NCI-H1105 treated with DMSO at 0.1 percent for 48 hours (cell line): ENCODE measurements around the gene DEF6.
A peak's percentile ranks its signal among the peaks of the same experiment; 100 is the strongest.
"Not testable (repeated sequence)": the region's sequence is repeated elsewhere in the genome, so short reads cannot be mapped to it uniquely, and the experiment has no call there.

Experiments
- DNase-seq: peaks from one replicate; lab custom pipeline; 2025; lab: John Stamatoyannopoulos, UW

DEF6 gene

DNA sequence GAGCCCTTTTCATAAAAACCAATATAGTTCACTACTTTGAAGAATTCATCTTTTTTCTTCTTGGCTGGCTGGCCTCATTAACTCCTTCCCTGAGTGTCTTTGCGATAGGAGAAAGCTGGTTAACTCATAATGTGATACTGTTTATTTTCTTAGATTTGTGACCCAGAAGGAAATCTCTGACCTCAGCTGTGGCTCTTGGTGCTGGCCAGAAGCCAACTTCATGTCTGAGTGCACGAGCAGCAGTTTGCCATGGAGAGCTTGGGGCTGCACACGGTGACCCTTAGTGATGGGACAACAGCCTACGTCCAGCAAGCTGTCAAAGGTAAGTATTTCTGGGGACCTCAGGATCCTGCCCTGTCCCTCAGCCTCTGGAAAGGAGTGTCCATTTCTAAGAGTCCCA, 16.7 kb upstream of the DEF6 start:
- DNase-seq, result no peak

DNA sequence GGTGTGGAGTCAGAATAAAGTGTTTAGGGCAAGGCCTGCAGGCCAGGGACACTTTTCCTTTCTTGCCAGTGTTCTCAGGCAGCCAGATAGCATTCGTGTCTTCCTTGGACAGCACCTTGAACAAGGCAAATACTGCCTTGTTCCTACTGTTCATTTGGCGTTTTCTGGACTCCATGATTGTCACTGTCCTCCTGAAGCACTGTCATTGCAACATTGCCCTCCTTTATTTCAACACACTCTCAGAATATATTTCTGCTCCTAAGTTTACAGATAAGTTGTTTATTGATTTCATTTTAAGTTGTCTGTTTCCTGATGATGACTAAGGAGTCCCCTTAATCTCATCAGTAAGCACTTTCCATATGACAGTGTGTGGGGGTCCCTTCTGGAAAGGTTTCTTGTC, 15.1 kb upstream of the DEF6 start:
- no peak for DNase-seq

DNA sequence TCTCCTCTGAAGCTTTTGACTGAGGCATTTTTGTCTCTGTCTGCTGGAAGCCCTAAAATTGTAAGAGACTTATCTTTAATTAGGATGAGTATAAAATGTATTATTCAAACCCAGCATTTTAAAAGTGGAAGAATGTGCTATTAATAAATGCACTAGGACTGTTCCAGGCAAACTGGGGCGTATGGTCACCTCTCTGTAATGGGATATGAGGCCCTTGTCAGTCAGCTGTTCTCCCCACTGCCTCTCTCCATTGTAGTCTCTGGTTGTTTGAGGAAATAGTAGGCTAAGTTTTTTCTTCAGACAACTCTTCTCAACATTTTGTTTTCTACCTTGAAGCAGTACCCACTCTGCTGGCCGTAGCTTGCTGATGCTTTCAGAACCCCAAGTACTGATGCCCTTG, 14.3 kb upstream of the DEF6 start:
- no peak for DNase-seq

- no peak for DNase-seq
These were observed 9.8 kb upstream of the DEF6 start for GRCh38 chr6:35287671-35288396.

- DNase-seq, result no peak
These were observed 8.8 kb upstream of the DEF6 start for GRCh38 chr6:35288834-35289233.

GRCh38 chr6:35291491-35291890, 6.1 kb upstream of the DEF6 start:
- no peak for DNase-seq

DNA sequence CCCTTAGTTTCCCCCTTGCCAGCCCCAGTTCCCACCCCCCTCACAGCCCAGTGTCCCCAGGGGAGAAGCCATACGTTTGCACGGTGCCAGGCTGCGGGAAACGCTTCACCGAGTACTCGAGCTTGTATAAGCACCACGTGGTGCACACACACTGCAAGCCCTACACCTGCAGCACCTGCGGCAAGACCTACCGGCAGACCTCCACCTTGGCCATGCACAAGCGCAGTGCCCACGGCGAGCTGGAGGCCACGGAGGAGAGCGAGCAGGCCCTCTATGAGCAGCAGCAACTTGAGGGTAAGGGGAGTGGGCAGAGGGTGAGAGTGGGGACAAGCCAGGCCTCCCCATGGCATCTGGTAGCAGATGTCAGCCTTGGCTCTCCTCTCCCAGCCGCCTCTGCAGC, 5.1 kb upstream of the DEF6 start:
- DNase-seq, result no peak

DNA sequence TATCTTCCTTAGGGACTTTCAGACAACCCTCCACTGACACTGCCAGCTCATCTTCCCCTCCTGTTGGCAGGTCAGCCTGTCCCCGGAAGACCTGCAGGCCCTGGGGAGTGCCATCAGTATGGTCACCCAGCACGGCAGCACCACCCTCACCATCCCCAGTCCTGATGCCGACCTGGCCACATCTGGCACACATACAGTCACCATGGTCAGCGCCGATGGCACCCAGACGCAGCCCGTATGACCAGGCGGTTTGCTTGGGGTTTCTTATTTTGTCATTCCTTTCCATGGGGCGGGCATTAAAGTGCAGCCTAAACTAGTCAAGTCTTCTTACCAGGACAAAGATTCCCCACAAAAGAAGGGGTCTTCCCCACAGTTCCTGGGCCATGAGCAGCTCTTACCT, 3.9 kb upstream of the DEF6 start:
- DNase-seq, result no peak

GRCh38 chr6:35294308-35294945, 3.2 kb upstream of the DEF6 start:
- DNase-seq, result peak; percentile 72

DNA sequence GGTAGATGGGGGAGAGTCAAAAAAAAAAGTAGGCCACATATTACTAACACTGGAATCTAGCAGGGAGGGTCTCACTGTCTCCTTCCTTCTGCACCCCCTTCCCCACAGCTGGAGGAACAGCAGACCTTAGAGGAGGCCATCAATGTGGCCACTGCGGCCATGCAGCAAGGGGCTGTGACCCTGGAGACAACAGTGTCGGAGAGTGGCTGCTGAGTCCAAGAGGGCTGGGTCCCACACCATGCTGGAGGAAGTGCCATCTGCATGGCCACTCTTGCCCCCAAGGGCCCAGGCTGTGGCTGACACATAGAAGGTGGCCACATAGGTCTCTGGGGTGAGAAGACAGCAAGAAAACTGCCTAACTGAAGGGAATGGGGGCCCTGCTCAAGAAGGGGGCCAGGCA, 2.6 kb upstream of the DEF6 start:
- DNase-seq, result no peak

DNA sequence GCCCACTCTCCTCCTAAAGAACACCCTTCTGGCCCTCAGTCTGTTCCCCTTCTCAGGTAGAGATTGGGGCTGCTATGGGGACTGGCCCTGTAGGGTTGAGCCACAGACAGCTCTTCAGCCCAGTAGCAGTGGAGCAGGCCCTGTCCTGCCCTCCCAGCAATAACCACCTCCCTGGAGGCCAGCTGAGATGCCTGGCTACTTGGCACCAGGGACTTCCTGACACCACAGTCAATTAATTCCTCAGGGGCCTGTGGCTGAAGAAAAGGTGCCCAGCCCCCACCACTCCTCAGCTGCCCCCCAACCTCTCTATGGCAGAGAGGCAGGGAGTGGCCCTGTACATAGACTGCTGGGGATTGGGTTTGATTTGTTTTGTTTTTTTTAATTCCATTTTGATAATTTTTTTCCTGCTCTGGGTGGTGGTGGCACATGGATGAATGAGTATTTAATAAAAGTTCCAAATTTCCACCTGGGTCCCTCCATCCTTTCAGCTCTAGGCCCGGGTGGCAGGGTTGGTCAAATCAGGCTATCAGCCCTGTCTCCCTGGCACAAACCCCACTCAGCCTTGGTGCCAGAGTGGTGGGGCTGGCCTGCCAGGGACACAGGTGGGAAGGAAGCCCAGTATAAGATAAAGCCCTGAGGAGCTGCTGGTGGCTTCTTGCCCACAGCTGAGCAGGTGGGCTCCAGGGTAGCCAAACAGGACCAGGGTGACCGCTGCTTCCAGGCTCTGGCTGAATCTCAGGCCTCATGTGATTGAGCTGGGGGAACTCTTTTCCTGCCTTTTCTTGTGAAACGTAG, 1.9 kb upstream of the DEF6 start:
- DNase-seq, result no peak

DNA sequence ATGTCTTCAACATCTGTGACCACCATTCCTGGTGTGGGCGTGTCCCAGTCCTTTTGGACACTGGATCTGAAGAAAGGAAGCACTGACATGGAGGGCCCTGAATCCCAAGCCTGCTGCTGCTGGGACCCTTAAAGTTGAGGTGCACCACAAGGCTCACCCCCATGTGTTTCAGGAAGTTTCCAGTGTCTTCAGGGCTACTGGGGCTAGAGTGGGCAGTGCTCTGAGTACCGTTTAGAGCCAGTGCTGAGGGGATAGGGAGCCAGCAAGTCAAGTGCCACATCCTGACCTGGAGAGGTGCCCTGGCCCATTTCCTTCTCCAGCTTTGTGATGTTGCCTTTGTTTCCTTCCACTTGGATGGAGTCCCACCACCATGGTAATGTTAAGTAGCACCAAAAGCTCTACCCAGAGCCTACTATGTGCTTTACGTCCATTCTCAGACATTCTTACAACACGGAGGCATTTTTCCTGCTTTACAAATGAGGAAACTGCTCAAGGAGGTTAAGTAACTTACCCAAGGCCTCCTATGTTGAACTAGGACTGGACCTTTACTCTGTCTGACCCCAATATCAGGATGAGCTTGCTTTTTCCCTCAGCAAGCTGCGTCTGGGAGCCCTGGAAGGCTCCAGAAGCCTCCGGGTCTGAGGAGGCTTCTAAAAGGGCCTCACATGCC, 552 bp upstream of the DEF6 start:
- no peak for DNase-seq

- no peak for DNase-seq
These were observed 1.1 kb downstream of the DEF6 start for GRCh38 chr6:35298625-35299140.

- DNase-seq, result no peak
These were observed 2.1 kb downstream of the DEF6 start for GRCh38 chr6:35299674-35300073.

GRCh38 chr6:35300848-35301247, 3.2 kb downstream of the DEF6 start:
- no peak for DNase-seq

GRCh38 chr6:35302604-35303241, 5.1 kb downstream of the DEF6 start:
- DNase-seq, result no peak

DNA sequence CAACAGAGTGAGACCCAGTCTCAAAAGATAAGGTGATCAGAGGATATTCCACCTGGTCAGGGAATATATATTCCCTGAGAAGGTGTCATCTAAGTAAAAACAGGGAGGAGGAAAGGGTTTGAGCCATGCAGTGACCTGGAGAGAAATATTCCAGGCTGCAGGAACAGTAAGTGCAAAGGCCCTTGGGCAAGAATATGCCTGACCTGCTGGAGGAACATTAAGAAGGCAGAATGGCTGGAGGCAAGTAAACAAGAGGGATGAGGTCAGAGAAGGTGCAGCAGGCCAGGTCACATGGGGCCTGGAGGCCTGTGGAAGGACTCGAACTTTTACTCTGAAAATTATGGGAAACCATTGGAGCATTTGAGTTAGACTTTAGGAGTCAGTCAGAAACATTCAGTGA, 6.7 kb downstream of the DEF6 start:
- DNase-seq, result no peak

DNA sequence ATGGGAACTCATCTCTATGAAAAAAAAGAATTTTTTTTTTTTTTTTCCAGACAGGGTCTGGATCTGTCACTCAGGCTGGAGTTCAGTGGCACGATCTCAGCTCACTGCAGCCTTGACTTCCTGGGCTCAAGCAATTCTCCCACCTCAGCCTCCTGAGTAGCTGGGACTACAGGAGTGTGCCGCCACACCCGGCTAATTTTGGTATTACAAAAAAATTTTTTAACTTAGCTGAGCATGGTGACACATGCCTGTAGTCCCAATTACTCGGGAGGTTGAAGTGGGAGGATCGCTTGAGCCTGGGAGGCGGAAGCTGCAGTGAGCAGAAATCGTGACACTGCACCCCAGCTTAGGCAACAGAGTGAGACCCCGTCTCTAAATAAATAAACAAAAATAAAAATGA, 7.5 kb downstream of the DEF6 start:
- no peak for DNase-seq

DNA sequence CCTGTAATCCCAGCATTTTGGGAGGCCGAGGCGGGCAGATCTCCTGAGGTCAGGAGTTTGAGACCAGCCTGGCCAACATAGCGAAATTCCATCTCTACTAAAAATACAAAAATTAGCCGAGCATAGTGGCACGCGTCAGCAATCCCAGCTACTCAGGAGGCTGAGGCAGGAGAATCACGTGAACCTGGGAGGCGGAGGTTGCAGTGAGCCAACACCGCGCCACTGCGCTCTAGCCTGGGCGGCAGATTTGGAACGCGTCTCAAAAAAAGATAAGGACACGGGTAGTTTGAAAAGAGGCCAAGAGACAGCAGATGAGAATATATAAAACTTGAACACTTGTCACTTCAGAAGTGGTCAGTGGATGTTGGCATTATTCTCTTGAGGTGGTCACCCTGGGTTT, 9.5 kb downstream of the DEF6 start:
- DNase-seq, result not testable (repeated sequence)

- not testable (repeated sequence) for DNase-seq
These were observed 10.9 kb downstream of the DEF6 start for GRCh38 chr6:35308543-35308942.

GRCh38 chr6:35309611-35310264, 12.1 kb downstream of the DEF6 start:
- DNase-seq, result no peak
